ENCODE data around the gene PHB1.

PHB1 gene

GRCh38 chr17:49414622-49415350, at the start of gene PHB1:
Gene PHB1 (minus strand): TSS chr17:49414882. CDS start chr17:49413264, 1,618 bp downstream.
- DNase-seq (ENCODE audit: low read depth in 4 of 4, low spot score in 1 of 4), result peak; percentile 79 to 93 (median 90)

- no peak for DNase-seq (ENCODE audit: low read depth in 4 of 4, low spot score in 1 of 4)
Observed at GRCh38 chr17:49464049-49464448, 49.4 kb upstream of the PHB1 start.

- DNase-seq (ENCODE audit: low read depth in 4 of 4, low spot score in 1 of 4), result no peak
Observed at GRCh38 chr17:49461580-49461979, 46.9 kb upstream of the PHB1 start.

- DNase-seq (ENCODE audit: low read depth in 4 of 4, low spot score in 1 of 4), result no peak
Observed at GRCh38 chr17:49460401-49460800, 45.7 kb upstream of the PHB1 start.

- DNase-seq (ENCODE audit: low read depth in 4 of 4, low spot score in 1 of 4), result no peak
Observed at GRCh38 chr17:49459401-49459984, 44.8 kb upstream of the PHB1 start.

- no peak for DNase-seq (ENCODE audit: low read depth in 4 of 4, low spot score in 1 of 4)
Observed at GRCh38 chr17:49457564-49458535, 43.2 kb upstream of the PHB1 start.

GRCh38 chr17:49456183-49456965, 41.7 kb upstream of the PHB1 start:
- DNase-seq (ENCODE audit: low read depth in 4 of 4, low spot score in 1 of 4), result no peak

- DNase-seq (ENCODE audit: low read depth in 4 of 4, low spot score in 1 of 4), result no peak
Observed at GRCh38 chr17:49455272-49455861, 40.7 kb upstream of the PHB1 start.

GRCh38 chr17:49454050-49454449, 39.4 kb upstream of the PHB1 start:
- DNase-seq (ENCODE audit: low read depth in 4 of 4, low spot score in 1 of 4), result no peak

- no peak for DNase-seq (ENCODE audit: low read depth in 4 of 4, low spot score in 1 of 4)
Observed at GRCh38 chr17:49452661-49453060, 38.0 kb upstream of the PHB1 start.

GRCh38 chr17:49452201-49452600, 37.5 kb upstream of the PHB1 start:
- DNase-seq (ENCODE audit: low read depth in 4 of 4, low spot score in 1 of 4), result no peak

GRCh38 chr17:49450735-49451134, 36.1 kb upstream of the PHB1 start:
- DNase-seq (ENCODE audit: low read depth in 4 of 4, low spot score in 1 of 4), result no peak

- no peak for DNase-seq (ENCODE audit: low read depth in 4 of 4, low spot score in 1 of 4)
Observed at GRCh38 chr17:49450181-49450580, 35.5 kb upstream of the PHB1 start.

GRCh38 chr17:49447628-49448302, 33.1 kb upstream of the PHB1 start:
- DNase-seq (ENCODE audit: low read depth in 4 of 4, low spot score in 1 of 4), result no peak

- no peak for DNase-seq (ENCODE audit: low read depth in 4 of 4, low spot score in 1 of 4)
Observed at GRCh38 chr17:49445591-49445990, 30.9 kb upstream of the PHB1 start.

GRCh38 chr17:49444384-49444783, 29.7 kb upstream of the PHB1 start:
- no peak for DNase-seq (ENCODE audit: low read depth in 4 of 4, low spot score in 1 of 4)

- no peak for DNase-seq (ENCODE audit: low read depth in 4 of 4, low spot score in 1 of 4)
Observed at GRCh38 chr17:49443862-49444261, 29.2 kb upstream of the PHB1 start.

GRCh38 chr17:49442041-49442440, 27.4 kb upstream of the PHB1 start:
- no peak for DNase-seq (ENCODE audit: low read depth in 4 of 4, low spot score in 1 of 4)

GRCh38 chr17:49441578-49441977, 26.9 kb upstream of the PHB1 start:
- no peak for DNase-seq (ENCODE audit: low read depth in 4 of 4, low spot score in 1 of 4)

GRCh38 chr17:49440581-49440980, 25.9 kb upstream of the PHB1 start:
- no peak for DNase-seq (ENCODE audit: low read depth in 4 of 4, low spot score in 1 of 4)
